Activated CD8-positive, alpha-beta memory T cell treated with anti-CD3 and anti-CD28 coated beads, Interleukin-2, amount 50 U/mL, for 24 hours (primary cell): ENCODE results near the gene ARHGAP4.

Experiments
- DNase-seq: peaks from one replicate; pipeline ENCODE4 v3.0.0-alpha.2; 2020; ENCODE audit errors: extremely low read depth

The ARHGAP4 gene

DNA sequence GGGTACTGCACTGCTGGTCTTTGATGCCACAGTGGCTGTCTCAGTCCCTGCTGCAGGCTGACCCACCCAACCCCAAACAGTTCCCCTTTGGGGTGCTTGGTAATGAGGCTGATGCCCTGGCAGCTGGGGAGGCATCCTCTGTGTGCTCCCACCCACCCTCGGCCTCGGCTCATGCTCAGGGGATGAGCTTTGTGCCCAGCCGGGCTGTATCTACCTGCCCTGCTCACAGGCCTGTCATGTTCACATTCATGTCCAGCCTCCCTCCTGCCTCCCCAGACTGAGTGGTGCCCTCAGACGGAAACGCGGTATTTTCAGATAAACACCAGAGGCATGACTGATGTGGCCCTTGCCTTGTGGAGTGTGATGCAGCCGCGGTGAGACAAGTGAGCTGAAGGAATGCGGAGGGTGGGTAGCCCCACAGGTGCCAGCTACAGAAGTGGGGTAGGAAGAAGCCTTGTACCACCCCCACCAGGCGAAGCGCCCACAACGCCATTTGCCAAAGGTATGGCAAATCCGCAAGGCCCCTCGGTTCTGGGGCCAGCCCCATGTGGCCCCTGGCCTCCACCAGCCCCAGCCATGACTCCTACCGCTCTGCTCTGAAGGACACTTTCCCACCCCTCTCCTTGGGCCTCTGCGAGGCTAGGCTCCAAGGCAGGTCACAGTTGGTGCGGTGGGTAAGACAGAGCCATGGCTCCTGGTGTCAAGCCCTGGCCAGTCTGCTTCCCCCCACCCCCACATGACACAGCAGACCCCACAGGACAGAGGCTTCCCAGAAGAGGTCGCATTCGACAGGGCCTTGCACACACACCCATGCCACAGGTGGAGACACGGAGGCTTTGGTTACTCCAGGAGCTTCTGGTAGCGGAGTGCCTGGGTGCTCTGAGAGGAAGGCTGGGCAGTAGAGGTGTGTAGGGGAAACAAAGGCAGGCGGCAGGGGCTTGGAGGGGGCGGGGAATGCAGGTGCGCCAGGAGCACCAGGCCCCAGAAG is 20.2 kb upstream of the ARHGAP4 start:
- DNase-seq = no peak

DNA sequence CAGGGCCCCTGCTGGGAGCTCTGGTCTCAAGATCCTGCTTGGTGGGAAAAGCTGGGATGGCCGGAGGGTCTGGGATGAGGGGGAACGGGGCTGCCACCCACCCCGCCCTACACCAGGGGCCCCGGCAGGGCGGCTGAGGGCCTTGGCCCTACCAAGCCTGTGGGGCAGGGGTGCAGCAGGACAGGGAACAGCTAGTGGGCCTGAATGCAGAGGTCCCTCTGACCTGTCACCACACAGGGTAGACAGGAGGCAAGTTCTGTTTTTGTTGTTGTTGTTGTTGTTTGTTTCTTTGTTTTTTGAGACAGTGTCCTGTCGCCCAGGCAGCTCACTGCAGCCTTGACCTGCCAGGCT is 18.7 kb upstream of the ARHGAP4 start:
- no peak for DNase-seq

DNA sequence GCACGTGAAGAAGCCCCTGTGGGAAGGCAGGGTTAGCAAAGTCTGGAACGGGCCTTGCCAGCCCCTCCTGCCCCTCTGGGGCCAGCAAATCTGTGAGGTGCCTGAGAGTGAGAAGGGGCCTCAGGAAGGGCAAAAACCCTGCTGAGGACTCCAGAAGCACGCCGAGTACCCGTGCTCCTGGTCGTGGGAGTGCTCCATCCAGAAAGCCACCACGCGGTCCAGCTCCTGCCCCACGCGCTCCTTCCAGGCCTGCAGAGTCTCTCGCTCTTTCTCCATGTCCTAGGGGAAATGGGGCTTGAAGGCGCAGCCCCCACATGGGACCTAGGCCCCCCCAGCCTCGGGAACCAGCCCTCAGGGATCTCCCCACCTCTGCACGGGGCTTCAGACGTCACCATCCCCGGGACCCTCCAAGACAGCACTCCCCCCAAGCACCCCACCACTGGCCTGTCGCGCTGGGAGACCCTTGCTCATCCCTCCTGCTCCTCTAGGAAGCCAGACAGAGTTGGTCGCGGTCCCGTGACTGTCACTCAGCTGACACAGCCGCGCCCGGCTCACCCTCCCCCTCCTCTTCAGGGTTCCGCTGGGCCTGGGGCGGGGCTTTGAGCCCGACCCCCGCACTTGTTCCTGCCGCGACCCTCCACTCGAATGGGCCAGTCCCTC is 18.2 kb upstream of the ARHGAP4 start, which contains the start of gene RENBP:
Gene RENBP (minus strand): TSS at position 504 of the 660 bp plus-strand sequence. CDS start 33 bp downstream, at position 471.
- DNase-seq = no peak

DNA sequence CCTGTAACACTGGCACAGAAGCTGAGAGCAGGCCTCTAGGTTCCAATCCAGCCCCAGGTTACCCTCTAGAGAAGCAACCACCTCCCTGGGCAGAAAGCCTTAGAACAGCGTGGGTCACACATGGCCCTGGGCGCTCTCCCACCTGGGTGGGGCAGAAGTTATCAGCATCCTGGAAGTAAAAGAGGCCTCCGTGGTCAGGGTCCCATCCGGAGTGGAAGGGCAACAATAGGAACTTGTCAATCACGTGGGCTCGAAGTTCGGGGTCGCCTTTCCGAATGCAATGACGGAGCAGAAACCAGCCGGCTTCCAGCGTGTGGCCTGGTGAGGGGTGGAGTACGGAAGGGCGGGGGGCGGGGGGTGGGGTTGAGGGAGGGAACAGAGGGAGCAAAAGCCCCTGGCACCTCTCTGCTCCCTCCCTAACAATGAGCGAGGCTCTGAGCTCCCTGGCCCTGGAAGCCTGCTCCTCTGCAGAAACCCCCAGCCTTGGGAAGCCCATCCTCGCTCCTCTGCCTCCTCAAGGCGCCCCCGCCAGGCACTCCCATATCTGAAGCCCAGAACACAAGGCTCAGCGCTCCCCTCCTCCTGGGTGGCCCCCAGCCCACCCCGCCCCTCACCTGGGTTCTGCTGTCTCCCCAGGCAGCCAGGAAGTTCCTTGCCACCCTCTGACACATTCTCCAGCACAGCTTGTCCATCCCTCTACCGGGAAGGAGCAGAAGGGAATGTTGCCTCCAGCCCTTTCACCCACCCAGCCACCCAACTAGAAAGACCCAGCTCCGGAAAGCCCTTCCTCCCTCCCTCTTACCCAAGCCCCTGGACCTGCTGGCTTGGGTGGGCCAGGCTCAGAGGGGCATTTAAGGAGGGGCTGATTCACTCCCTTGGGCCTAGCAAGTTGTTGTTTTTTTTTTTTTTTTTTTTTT is 15.5 kb upstream of the ARHGAP4 start:
- no peak for DNase-seq

DNA sequence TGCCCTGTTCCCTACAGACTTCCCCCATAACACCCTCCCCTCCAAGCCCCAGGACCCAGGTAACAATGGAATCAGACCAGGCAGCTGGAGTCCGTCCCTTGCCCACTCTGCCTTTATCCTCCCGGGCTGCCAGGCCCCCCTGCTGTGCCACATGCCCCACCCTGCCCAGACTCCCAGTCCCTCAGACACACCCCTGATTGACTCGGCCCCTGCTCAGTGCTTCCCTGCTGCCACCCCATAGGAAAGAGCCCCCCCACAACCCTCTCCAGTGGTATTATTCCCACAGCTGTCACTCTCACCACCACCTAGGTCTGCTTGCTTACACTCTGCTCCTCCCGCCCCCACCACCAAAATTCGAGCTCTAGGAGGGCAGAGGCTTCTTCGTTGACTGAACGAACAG is 13.5 kb upstream of the ARHGAP4 start:
- no peak for DNase-seq

DNA sequence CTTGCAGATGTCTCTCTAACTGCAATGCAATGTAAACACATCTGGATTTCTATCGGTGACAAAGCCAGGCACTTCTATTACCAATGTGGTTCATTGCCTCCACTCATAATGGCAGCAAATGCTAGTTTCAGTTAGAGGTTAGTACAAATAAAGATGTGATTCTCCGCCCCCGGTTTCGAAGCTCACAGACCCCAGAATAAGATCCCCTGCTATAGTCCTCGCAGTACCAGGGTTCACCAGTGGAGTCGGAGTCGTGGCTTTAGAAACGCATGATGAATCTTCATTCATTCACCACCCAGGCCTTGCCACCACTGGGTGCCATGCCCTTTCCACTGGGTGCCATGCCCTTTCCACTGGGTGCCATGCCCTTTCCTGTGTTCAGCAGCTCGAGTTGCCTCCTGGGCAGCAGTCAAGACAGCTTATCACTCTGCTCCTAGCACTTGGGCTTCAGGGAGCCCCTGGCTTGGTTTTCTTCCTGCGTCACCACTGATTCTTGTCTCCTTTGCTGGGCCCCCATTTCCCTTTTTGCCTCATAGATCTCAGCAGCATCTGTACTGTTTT is 12.2 kb upstream of the ARHGAP4 start:
- no peak for DNase-seq

DNA sequence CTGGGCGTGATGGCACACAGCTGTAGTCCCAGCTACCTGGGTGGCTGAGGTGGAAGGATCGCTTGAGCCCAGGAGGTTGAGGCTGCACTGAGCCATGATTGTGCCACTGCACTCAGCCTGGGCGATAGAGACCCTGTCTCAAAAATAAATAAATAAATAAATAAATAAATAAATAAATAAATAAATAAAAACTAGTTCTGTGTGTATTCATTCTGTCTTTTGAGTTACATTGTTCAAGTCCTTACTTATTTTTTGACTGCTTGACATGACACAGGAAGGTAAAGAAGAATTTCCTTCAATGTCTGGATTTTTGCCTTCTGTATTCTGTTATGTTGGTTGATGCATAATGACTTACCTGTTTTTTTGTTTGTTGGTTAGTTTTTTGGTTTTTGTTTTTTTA is 11.0 kb upstream of the ARHGAP4 start:
- DNase-seq = no peak

DNA sequence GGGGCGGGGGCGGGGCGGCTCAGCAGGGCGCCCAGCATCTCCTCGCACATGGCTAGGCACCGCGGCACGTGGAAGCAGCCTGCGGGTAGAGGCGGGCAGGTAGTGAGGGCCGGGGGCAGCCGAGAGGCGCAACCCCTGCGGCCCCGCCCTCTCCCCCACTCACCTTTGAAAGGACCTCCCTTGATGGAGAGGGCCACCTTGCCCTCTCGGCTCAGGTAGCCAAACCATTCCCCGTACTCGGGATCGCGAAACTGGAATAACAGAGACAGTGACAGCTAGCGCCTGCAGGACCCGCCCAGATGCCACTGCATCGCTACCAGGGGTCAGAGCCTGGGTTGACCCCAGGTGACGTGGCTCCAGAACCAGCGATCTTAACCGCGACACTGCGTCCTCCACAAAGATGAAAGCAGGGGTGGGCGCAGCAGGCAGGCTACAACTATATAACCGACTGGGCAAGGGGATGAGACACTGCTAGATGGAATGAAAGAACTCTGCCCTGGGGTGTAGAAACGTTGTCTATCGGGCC is 9.3 kb upstream of the ARHGAP4 start:
- no peak for DNase-seq

DNA sequence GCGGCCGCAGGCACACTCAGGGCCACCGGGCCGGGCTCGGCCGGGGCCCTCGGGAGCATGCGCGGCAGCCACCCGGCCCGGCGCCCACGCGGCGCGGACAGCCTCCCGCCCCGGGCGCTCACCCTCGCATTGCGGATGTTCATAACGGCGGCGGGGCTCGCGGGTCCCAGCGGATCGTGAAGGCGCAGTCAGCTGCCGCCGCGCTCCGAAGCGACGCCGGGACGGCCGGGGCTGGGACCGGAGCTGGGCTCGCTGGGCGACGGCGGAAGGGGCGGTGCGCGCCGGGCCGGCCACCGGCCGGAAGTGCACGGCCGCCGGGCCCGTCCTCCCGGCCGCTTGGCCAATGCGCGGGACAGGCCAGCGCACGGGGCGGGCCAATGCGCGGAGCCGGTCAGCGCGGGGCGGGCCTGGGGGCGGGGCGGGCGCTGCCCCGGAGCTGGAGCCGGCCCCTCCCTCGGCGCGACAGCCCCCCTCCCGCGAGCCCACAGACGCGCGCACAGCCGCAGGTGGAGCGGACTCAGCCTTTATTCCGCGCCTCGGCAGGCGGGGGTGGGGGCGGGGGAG is 8.8 kb upstream of the ARHGAP4 start, which contains the start of gene NAA10:
Gene NAA10 (minus strand): TSS at position 276 of the 564 bp plus-strand sequence. CDS start 133 bp downstream, at position 143.
- DNase-seq = no peak

DNA sequence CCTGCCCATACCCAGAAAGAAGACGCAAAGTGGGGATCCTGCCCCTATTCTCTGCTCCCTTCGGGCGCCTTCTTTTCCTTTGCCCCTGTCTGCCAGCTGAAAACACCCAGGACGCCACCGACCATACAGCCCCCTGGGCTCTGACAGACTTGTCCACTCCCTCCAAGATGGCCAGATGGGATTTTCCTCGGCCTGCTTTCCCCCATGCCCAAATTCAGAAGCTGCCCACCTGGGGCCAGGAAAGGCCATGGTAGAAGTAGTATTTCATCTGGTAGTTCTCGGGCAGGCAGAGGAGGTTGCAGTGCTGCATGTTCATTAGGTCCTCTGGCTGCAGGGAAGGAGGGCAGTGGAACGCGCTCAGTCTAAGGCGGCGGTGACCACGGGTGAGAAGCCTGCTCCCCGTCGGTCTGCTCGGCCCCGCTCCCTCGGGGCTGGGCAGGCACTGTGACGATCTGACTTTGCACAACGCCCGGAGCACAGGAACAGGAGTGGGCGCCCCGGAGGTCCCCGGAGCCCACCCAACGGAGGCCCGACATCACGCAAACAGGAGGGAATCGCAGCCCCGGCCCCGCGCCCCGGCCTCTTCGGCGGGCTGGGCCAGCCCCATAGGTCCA is 8.2 kb upstream of the ARHGAP4 start:
- no peak for DNase-seq

DNA sequence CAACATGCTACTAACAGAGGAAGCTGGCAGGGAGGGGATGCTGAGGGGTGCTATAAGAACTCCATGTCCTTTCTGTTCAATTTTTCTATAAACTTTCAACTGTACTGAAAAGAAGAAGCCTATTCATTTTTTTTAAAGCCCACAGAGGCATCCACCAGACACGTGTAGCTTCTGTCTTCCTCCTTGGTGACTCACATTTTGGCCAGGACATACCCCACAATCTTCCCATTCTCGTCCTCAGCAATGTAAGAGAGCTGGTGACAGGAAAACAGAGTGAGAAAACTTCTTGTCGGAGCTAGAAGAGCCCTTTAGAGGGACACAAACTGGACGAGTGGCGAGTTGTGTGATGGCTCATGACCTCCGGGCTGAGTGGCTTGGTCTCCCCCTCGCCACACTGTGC is 7.7 kb upstream of the ARHGAP4 start:
- DNase-seq = no peak

DNA sequence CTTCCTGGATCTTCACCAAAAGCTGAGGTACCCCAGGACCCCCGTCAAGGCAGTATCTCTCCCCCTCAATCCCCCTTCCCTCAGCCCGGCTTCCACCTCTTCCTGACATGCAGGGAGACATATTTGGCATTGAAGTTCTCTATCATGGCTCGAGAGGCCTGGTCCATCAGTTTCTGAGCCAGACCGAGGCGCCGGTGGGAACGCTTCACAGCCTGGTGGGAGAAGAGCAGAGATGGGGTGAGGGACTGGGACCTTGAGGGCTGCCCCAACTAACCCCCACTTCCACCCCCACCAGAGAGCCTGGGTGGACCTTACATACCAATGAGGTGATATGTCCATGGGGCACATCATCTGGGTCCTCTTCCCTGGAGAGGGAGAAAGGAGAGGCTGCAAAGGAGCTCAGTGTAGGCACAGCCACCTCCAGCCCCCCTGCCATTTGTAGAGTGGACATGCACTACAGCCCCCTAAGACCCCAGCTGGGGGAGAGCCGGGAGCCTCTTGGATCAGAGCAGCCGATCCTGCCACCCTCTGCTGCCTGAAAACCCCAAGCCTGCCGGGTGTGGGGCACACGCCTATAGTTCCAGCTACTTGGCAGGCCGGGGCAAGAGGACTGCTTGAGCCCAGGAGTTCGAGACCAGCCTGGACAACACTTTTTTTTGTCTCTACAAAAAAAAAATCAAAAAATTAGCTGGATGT is 6.3 kb upstream of the ARHGAP4 start:
- no peak for DNase-seq

DNA sequence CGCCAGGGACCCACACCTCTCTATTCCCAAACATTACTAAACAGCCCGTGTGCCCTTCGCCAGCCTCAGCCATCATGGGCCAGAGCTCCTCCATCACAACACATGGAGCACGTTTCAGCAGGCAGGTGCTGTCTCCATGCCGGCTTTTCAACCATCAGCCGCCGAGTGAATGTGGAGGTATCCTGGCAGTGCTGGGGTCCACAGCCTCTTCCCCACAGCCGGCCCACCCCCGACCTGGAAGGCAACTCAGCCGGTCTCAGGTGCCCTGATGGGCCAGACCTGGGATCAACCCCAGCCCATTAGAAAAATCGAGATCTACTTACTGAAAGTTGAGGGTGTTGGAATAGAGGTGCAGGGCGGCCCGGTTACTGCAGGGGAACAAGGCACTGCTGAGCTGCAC is 5.7 kb upstream of the ARHGAP4 start:
- no peak for DNase-seq

DNA sequence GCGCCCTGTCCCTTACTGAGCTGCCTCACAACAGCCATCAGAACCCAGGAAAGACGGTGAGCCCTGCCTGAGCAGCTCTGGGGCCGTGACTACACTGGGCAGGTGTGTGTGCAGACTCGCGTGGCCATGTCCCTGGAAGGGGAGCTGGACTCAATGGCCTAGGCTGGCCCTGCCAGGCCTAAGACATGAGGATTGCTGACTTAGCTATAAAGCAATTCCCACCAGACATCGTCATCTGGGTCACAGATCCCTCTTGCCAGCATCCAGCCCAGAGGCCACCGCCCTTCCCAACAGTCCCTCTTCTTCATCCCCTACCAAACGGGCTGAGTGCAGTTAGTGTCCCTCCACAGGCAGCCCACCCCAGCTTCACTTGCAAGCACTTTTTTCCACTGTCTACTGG is 5.1 kb upstream of the ARHGAP4 start:
- no peak for DNase-seq

DNA sequence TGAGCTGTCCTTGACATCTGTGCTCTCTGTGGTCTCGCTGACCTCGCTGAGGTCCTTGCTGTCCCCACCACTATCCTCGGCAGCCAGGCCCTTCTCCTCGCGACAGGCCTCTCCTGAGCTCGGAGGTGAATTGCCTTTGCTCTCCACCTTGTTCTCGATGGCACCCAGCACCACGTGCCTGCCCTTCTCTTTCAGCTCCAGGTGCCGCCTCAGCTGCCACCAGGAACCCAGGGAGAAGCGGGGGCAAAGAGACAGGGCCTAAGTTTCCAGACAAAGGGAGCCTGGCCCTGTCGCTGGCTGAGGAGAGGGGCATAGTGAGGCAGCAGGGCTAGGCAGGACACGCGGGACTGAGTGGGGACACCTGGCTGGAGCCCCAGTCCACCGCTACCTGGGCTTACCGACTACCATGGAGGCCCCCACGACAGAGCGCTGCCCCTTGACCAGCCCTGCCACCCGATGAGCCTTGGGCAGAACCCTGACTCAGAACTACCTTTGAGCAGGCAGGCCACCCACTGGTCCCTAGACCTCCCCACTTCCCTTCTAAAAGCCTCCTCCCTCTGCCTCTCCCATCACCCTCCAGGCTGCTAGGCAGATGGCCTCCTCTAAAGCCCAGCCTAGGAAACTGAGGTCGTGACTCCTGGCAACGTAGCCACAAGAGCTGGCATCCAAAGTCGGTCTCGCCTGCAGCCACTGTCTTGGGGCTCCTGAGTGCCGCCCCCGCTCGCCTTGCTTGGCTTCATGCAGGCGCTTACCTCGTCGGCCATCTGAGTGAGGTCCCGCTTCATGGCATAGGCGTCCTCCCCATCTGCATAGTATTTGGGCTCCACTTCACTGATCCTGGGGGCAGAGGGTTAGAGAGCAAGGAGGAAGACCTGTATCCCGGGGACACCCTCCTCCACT is 4.2 kb upstream of the ARHGAP4 start:
- DNase-seq = no peak

DNA sequence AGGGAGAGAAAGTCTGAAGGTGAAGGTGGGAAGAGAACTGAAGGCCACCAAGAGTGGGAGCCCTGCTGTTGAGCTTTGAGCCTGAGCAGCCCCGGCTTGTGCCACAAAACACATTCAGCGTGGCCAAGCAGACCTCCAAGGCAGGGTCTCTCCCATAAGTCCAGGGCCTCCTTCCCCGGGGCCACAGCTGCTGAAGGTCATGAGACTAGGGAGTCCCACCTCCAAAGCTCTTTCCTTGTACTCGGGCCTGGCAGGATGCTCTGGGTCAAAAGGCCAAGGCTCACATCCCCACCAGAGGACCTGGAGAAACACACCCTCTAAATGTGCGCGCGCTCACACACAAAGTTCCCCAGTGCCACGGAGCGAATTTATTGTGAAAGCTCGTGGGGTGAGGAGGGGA is 3.5 kb upstream of the ARHGAP4 start:
- DNase-seq = no peak

DNA sequence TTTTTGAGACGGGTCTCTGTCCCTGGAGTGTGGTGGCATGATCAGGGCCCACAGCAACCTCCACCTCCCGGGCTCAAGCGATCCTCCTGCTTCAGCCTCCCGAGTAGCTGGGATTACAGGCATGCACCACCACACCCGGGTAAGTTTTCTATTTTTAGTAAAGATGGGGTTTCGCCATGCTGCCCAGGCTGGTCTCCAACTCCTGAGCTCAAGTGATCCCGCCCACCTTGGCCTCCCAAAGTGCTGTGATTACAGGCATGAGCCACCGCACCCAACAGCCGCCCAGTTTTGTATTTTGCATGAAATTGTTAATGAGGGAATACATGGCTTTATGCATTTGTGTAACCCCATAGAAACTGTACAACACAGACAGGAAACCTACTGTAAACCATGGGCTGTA is 2.8 kb upstream of the ARHGAP4 start:
- no peak for DNase-seq

DNA sequence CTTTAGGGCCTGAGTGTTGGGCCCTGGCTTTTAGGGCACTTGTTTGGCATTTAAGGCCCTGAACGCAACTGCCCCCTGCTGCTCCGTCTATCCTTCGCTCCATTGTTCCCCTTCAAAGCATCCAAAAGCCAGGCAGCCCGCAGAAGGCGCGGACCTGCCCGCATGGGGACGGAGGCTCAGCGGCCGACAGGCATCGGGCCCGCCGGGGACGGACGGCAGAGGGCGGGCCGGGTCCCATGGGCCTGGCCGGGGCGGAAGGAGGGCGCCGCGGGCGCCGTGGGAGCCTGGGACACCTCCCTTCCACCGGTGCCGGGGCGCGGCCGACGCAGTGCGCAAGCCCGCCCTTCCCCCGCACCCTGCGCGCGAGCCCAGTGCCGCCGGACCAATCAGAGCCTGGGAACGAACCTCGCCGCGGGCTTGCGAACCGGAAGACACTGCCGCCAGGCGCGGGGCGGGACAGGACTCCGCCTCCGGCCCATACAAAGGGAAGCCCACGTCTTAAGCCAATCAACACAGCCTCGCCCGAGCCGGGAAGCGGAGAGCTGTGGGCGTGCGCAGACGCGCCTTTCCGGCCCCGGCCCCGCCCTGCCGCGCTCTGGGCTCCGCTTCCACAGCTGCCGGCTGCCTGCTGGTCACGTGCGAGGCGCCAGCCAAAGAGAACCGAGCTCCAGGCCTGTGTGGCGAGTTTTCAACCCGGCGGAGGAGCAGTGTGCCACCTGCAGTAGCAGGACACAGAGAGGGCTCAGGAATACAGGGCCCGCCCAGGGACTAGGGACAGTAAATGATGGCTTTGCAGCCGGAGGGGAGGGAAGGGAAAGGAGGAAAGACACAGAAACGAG is 2.1 kb upstream of the ARHGAP4 start:
- peak; percentile 73 for DNase-seq
